HG02938 (cell line): ENCODE data around the gene JMJD1C.
"Not testable (repeated sequence)": the region's sequence is repeated elsewhere in the genome, so short reads cannot be mapped to it uniquely, and the experiment has no call there.

Experiments used
- ATAC-seq: cut with Tn5 transposase; IDR thresholded peaks from one replicate; pipeline ENCODE4 v1.9.1; 2021; ENCODE audit warnings: mild to moderate bottlenecking, moderate library complexity; ENCODE audit not compliant: unreplicated experiment

Gene JMJD1C

DNA sequence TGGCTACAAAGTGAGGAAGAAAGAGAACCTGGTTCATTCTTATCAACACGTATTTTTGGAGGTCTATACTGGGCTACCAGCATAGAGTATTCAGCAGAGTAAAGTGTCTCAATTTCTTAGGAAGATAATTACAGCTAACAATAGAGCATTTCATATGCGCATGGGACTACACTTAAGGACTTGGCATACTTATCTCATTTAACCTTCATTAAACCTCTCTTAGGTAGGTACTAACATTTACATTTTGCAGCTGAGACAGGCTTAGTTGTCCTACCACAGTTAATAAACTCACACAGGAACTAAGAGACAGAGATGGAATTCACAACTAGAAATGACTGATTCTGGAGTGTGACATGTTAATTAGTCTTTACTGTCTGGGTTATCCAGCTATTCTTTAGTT lies 266.1 kb downstream of the JMJD1C start:
- ATAC-seq = no peak

GRCh38 chr10:63197344-63198092 lies 268.3 kb downstream of the JMJD1C start:
- ATAC-seq = no peak

- no peak for ATAC-seq
Measured at GRCh38 chr10:63192826-63193225, 273.0 kb downstream of the JMJD1C start.

DNA sequence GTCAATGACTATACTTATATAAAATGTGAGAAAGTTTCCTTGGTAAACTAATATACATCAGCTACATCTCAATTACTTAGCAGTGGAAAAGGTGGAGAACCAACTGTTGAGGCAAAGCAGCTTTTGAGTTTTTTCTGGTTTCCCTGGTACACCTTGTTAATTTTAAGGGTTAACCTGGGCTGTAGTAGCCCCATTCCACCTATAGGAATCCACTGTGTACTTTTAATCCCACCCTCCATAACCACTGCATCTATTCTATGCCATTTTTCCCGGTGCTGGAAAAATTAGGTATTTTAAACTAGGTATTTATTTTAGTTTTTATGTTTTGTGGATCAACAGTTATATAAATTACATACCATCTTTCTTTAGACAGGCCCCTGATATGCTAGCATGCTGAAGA lies 290.2 kb downstream of the JMJD1C start:
- ATAC-seq = no peak

- ATAC-seq = peak; percentile 99
Measured at GRCh38 chr10:63173468-63174232, 292.1 kb downstream of the JMJD1C start.

GRCh38 chr10:63171926-63172325 lies 293.9 kb downstream of the JMJD1C start:
- ATAC-seq = no peak

GRCh38 chr10:63171255-63171855 lies 294.4 kb downstream of the JMJD1C start:
- no peak for ATAC-seq

DNA sequence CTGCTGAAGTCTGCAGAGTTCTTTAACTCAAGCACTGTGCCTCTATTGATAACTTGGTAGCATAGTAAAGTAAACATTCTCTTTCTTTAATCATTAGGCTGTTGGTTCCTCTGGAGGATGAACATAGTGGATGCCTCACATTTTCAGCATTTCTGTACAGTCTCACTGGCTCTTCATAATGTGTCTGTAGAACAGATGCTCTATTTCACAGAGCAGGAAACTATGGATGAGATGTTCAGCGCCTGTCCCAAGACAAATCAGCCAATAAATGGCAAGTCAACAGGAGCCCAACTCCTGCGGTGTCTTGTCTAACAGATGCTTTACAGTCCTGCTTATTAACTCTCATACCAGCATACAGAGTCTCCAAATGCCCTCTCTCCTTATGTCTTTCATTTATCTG lies 296.2 kb downstream of the JMJD1C start:
- ATAC-seq = no peak

GRCh38 chr10:63168821-63169462 lies 296.8 kb downstream of the JMJD1C start:
- ATAC-seq = no peak

GRCh38 chr10:63166742-63167258 lies 299.0 kb downstream of the JMJD1C start:
- ATAC-seq = peak; percentile 64

- ATAC-seq = no peak
Measured at GRCh38 chr10:63165249-63165648, 300.5 kb downstream of the JMJD1C start.

DNA sequence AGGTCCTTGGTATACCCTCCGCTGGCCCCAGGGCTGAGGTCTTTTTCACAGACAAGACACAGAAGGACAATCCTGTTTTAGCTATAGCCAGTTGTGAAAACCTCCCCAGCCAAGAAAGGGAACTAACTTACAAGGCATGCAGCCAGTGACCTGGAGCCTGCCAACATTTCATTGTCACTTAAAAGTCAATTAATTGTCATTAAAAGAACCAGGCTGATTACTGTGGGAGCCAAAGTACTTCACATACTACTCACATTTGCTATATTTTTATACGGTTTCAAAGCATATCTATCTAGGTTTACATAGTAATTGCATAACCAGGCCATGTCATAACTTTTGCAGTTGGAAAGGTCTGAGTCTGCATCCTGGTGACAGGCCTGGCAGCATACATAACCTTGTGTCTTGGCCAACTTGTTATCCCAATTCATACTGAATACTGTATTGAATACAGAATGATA lies 301.6 kb downstream of the JMJD1C start:
- ATAC-seq = no peak

DNA sequence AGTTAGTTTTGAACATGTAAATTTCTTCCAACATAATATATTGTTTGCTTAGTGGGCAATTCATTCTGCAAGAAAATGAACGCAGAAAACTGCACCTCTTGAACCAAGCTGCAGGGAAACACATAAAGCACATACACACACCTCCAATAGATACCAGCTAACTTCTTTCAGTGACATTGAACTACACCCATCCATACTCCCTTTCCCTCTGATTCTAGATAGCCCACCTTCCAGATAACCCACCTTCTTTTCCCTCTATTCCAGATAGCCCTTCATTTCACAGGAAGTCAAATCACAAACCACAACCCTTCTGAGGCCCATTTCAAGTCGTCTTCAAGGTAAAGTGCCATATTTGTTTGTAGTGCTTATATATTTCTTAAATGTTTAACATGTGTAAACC lies 304.2 kb downstream of the JMJD1C start:
- no peak for ATAC-seq

GRCh38 chr10:63157845-63158624 lies 307.7 kb downstream of the JMJD1C start:
- peak; percentile 75 for ATAC-seq

- no peak for ATAC-seq
Measured at GRCh38 chr10:63156236-63156635, 309.5 kb downstream of the JMJD1C start.

GRCh38 chr10:63155388-63156020 lies 310.3 kb downstream of the JMJD1C start:
- no peak for ATAC-seq

DNA sequence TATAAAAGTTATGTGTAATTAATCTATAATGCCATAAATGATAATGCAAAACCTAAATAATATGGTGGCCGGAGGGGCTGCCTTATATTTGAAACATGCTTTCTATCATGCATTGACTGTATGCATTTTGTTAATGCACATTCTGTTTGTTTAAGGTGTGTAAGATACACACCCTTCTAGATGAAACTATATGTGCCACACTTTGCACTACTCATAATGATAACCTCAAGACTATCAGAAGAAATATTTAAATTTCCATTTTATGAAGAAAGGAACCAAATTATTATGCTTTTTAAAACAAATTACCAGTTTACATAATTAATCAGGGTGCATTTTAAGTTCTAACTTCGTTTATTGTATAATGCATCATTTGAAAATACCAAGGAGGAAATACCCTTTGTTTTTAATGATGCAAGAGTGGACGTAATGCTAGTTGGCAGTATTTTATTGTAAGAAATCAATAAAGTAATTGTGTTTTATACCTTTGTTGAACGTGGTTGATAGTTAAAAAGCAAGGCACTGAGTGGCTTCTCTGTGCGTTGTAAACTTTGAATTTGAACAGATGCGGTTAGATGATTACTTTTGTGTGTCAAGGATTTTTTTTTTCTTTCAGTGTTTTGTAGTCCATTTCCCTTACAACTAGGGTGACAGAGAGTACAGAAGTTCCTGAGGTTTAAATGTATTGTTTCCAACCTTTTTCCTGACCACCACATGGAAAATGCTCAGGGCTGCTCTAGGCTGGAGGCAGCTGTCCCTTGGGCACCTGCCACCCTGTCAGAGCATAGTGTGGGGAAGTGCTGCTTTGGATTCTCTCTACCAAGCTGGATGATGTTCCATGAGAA lies 311.0 kb downstream of the JMJD1C start:
- ATAC-seq = no peak

- not testable (repeated sequence) for ATAC-seq
Measured at GRCh38 chr10:63153868-63154545, 311.8 kb downstream of the JMJD1C start.
